VCaP (cell line): ENCODE data around the gene PSMD10.

Experiments used
- H3K27ac ChIP-seq: fragments of 450-650 bp; 2 replicates; pipeline ENCODE4 v1.5.1; 2017
- TF ChIP-seq, protein P1 (sequence below): fragments of 450-650 bp; conservative IDR thresholded peaks from 2 replicates; pipeline ENCODE4 v1.5.1; 2017; ENCODE audit warnings: mild to moderate bottlenecking, moderate library complexity

PSMD10 gene

GRCh38 chrX:108072746-108073145 is 18.6 kb downstream of the PSMD10 start:
- H3K27ac ChIP-seq: no peak overlapping the region
- TF ChIP-seq, protein P1, sequence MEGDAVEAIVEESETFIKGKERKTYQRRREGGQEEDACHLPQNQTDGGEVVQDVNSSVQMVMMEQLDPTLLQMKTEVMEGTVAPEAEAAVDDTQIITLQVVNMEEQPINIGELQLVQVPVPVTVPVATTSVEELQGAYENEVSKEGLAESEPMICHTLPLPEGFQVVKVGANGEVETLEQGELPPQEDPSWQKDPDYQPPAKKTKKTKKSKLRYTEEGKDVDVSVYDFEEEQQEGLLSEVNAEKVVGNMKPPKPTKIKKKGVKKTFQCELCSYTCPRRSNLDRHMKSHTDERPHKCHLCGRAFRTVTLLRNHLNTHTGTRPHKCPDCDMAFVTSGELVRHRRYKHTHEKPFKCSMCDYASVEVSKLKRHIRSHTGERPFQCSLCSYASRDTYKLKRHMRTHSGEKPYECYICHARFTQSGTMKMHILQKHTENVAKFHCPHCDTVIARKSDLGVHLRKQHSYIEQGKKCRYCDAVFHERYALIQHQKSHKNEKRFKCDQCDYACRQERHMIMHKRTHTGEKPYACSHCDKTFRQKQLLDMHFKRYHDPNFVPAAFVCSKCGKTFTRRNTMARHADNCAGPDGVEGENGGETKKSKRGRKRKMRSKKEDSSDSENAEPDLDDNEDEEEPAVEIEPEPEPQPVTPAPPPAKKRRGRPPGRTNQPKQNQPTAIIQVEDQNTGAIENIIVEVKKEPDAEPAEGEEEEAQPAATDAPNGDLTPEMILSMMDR: no peak

GRCh38 chrX:108071578-108071977 is 19.8 kb downstream of the PSMD10 start:
- TF ChIP-seq, protein P1: no peak
- no peak overlapping the region for H3K27ac ChIP-seq

DNA sequence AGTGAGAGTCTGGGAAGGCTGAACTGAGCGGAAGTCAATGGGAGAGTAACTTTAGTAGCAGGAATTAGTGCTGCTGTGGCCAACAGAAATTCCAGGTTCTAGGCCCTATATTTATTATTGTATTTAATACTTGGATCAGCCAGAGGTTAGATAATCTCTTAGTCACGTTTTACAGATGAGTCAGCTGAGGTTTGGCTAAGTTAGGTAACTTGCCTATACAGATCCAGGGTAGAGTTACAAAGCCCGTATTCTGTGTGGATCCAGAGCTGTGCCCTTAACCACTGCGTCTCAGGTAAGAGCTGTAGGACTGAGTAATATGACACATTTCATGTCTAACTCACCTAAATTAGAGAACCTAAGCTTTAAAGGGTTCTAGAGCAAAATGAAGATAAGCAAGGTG is 20.5 kb downstream of the PSMD10 start:
- TF ChIP-seq, protein P1: no peak
- no peak overlapping the region for H3K27ac ChIP-seq

GRCh38 chrX:108068121-108068520 is 23.2 kb downstream of the PSMD10 start:
- TF ChIP-seq, protein P1: no peak
- H3K27ac ChIP-seq: no peak overlapping the region

GRCh38 chrX:108064613-108065012 is 26.7 kb downstream of the PSMD10 start:
- H3K27ac ChIP-seq: no peak overlapping the region
- TF ChIP-seq, protein P1: no peak

- H3K27ac ChIP-seq: no peak overlapping the region
- TF ChIP-seq, protein P1: no peak
Observed at GRCh38 chrX:108064001-108064400, 27.3 kb downstream of the PSMD10 start.

DNA sequence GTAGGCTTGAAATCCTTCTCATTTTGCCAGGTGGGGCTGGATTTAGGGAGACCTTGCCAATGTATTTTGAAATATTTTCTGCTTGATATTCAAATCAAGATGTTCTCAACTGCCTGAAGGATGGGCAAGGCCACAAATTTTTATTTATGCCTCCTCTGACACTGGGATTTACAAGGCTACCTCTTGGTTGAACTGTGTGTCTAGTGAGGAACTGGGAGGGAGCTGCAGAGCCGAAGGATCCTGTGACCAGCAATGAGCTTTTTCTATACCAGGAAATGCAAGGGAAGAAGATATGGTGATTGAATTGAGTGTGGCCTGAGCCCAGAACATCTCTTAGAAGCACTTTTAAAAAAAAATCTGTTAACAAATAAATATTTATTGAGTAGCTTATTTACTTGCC is 31.5 kb downstream of the PSMD10 start:
- TF ChIP-seq, protein P1: no peak
- H3K27ac ChIP-seq: no peak overlapping the region

DNA sequence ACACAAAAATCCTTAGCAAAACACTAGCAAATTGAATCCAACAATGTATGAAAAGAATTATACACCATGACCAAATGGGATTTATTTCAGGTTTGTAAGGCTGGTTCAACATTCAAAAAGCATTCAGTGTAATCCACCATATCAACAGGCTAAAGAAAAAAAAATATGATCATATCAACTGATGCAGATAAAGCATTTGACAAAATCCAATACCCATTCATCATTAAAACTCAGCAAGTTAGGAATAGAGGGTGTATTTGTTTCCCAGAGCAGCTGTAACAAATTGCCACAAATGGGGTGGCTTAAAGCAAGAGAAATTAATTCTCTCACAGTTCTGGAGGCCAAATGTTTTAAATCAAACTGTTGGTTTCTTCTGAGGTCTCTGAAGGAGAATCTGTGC is 35.8 kb downstream of the PSMD10 start:
- H3K27ac ChIP-seq: no peak overlapping the region
- TF ChIP-seq, protein P1: no peak
